Activated T-cell treated with anti-CD3 and anti-CD28 coated beads for 24 hours (primary cell): Measurements from ENCODE around the gene GPR137.
"Not testable (repeated sequence)": the region's sequence is repeated elsewhere in the genome, so short reads cannot be mapped to it uniquely, and the experiment has no call there.

Source experiments
- DNase-seq: peaks from one replicate; pipeline ENCODE4 v3.0.0-alpha.2; 2020; ENCODE audit warnings: low read depth

GPR137 gene

GRCh38 chr11:64284962-64285884 is at the start of gene GPR137:
Gene GPR137 (plus strand): TSS chr11:64285848. CDS start chr11:64286525, 677 bp downstream.
- DNase-seq: peak; percentile 90

DNA sequence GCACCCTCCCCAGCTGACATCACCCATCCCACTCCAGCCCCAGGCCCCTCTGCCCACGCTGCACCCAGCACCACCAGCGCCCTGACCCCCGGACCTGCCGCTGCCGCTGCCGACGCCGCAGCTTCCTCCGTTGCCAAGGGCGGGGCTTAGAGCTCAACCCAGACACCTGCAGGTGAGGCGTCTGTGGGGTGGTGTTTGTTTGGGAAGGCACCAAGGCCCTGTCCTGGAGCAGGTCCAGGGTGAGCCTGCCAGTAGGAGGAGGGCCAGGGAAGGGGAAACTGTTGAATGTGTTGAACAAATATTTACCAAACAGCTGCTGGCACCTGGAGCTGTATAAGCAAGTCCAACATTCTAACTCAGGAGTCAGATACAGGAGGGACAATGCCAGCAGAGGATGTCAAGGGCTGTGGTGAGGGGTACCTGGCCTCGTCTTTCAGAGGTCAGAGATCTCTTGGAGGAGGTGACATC is 48.1 kb upstream of the GPR137 start:
- no peak for DNase-seq

- DNase-seq: no peak
Observed at GRCh38 chr11:64238076-64238475, 47.6 kb upstream of the GPR137 start.

- DNase-seq: no peak
Observed at GRCh38 chr11:64238999-64239398, 46.6 kb upstream of the GPR137 start.

DNA sequence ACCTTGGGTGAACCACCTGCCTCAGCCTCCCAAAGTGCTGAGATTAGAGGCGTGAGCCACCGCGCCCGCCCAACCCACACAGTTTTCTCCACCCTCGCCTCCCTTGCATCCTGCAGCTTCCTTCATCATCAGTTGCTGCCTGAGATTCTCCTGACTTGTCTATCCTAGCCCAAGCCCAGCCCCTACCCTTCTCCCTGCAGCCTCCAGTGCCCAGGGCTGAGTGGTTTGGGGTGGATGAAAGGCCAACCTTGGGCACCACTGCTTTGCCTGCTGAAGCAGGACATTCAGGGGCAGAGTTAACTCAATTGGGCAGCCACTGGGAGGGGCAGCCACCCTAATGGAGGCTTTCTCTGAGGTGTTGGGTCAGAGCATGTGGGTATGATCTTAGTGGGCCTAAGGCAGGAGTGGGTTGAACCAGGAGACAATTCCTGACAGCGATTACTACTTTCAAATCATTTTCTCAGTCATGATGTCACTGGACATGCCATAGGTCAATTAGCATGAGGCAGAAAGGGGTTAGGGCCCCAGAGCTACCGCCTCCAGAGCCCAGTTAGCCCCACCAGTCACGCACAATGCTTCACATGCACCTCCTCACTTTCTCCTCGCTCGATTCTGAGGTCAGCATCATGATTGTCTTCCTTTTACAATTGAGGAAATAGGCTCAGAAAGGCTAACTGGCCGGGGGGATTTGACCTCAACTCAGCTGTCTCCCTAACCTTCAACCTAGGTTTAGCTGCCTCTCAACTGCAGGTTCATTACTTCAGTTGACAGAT is 45.8 kb upstream of the GPR137 start:
- no peak for DNase-seq

GRCh38 chr11:64240435-64241240 is 45.0 kb upstream of the GPR137 start, which contains the start of gene FKBP2:
Gene FKBP2 (plus strand): TSS chr11:64241095. CDS start chr11:64242388, 1,293 bp downstream.
- DNase-seq: peak; percentile 98

DNA sequence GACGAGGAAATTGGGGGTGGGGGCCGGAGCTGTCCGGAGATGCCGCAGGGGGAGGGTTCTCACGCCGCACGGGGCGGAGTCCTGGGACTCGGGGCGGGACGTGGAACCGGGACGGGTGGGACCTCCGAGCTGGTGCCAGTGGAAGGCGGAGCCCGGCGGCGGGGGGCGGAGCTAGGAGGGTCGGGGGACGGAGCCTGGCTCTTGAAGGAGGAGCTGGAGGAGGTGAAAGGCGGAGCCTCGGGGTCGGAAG is 44.5 kb upstream of the GPR137 start:
- DNase-seq: peak; percentile 100

- no peak for DNase-seq
Observed at GRCh38 chr11:64241491-64242374, 43.9 kb upstream of the GPR137 start.

GRCh38 chr11:64243236-64243854 is 42.3 kb upstream of the GPR137 start:
- no peak for DNase-seq

DNA sequence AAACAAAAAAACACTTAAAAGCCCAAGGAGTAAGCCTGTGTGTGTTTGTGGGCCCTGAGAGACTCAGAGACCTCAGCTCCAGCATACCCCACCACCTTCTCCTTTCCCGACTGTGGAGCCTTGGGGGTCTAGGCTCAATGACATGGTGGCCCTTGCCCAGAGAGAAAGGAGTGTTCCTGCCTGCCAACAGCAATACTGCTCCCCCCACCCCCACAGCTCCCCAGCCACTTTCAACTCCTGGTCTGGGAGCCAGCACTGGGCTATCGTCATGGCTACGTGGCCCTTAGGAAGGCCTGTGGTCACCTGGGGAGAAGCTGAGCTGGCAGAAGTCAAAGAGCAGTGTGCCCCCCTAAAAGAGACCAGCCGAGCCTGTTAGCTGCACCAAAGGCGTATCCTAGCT is 41.5 kb upstream of the GPR137 start:
- no peak for DNase-seq

DNA sequence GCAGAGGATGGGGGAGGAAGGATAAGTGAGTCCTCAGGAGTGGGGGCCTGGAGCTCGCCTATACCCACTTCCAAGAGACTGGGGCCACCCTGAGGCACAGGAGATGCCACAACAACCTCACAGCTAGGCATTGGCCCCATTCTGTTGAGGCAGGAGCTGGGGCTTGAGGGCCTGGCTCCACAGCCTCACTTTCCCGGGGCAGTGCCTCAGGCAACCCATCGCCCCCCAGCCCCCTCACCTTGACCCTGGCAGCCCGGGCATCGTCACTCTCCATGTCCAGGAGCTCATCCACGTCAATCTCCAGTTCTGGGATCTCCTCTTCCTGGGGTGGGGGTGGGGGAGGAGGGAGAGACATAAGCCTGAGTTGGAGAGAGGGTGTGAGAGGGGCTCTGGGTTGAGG is 40.7 kb upstream of the GPR137 start:
- DNase-seq: no peak

DNA sequence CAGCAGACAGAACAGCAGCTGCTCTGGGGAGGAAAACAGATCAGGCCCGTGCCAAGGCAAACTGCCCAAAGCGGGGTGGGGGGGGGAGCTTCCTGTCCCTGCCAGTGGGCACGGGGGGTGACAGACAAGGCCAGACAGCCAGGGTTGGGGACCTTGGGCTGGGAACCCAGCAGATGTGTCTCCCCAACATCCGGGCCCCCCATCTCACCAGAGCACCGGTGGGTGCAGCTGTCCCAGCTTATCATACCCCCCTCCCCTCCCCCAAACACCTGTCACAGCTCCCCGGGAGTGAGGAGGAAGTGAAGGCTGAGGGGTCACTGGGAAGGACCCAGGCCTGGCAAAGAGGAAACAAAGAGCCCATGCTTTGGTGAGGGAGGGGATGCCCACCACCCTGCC is 40.2 kb upstream of the GPR137 start:
- no peak for DNase-seq

GRCh38 chr11:64245797-64246620 is 39.6 kb upstream of the GPR137 start:
- DNase-seq: peak; percentile 74

DNA sequence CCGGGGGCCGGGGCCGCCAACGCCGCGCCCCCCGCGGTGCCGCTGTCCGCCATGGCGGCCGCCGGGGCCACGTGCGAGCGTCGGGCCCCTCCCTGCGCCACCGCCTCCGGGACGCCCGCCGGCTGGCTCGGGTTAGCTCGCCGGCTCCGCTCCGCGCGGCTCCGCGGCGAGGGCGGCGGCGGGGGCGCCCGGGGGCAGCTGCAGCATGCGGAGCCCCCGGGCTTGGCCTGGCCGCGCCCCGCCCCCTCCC is 39.1 kb upstream of the GPR137 start:
- not testable (repeated sequence) for DNase-seq

DNA sequence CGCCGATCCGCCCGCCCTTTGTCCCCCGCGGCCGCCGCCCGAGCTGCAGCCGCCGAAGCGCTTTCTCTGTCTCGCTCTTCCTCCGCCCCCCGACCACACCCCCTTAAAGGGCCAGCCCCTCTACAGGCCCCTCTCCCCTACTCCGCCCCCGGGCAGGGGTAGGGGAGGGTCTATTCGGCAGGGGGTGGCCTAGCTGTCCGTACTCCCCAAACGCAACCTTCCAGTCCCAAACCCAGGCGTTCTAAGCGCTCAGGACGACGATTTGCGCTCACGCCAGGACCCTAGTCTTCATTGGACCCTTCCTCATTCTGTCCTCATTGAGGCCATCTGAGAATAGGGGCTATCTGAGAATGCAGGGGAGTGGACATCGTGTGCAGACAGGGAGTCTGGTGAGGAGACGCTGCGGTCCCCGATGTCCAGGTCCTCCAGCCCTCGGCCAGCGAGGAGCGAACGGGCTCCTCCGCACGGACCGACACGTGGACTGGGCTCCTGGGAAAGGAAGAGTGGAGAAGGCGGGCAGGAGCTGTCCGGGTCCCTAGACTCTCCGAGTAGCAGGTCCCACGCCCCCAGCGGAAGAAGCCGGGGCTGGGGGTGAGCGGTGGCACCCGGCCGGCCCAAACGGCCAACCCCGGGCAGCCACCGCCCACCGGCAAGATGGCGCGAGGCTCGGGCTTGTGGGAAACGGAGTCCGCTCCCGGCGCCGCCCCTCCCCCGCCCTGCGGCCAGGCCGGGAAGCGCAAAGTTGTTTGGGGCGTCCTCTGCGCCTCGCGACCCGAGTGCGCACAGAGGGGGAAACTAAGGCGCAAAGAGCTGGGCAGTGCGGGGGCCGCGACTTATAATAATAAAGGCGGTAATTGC is 38.5 kb upstream of the GPR137 start, which contains the start of gene PPP1R14B:
TSS of gene PPP1R14B (minus strand) at position 73 of the 858 bp plus-strand sequence. CDS start 270 bp downstream, outside the sequence.
- DNase-seq: peak; percentile 76

DNA sequence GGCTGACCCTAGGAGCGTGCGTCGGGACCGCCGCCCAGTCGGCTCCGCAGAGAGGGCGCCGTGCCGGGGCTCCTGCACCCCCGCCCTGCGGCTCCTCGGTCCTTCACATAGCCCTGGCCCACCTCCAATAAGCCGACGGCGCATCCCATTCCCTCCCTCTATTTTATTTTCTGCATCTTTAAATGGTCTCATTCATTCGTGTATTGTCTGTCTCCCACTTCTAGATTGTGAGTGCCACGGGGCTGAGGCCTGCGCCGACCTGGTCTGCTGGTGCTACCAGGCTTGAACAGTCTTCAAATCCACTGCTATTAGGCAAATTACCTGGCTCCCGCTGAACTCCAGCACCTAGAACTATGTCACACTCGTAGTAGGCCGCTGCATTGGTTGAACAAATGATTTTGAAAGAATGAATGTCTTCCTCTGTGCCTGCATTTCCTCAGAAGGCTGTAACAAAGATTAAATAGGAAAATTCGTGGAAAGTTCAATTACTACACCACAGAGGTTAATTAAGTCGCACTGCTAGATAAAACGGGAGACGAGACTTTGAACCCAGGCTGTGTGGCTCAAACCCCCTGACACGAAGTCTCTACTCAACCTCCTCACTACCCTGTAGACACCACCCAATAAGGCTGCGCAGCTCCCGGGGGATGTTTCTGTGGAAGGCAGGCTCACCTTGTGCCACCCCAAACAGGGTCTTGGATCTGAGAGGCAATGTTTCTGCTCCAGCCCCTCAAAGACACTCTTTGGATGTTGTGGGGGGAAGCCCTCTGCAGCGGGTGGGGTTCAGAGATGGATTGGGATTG is 37.7 kb upstream of the GPR137 start:
- no peak for DNase-seq

DNA sequence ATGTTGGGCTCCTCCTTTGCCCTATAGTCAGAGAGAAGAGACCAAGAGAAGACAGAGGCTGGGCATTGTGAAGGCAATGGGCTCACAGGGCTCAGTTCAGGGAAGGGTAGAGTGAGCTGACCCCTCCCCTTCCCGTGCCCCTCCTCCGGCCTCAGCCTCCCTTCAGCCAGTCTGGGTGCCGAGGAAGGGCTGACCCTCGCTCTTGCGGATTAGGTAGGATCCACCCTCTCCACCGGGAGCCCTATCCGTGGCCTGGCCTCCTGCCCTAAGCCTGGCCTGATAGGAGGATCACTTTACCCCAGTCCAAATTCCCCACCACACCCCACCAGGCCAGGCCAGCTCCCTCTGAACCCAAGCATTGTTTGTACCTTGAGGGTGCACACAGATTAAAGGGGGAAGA is 37.1 kb upstream of the GPR137 start:
- no peak for DNase-seq

DNA sequence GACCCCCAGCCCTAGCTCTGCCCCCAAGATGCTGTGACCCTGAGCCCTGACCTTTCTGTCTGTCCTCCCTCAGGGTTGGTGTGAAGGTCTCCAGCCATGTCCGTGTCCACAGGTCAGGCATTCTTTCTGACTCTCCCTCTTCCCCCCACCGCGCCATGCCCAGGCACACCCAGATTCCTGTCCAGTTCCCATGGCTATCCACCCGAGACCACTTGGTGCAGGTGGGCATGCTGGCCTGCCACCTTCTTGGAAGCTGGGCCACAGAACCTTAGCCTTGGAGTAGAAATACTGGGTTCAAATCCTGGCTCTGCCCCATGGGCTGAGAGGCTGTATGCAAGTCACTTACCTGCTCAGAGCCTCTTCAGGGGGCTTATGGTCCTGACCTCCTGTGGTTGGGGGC is 36.6 kb upstream of the GPR137 start:
- DNase-seq: no peak
